Gastrocnemius medialis (tissue), 4 donors: ENCODE measurements around the gene CLCA1. TPM values are rescaled to one million over a fixed set of nuclear protein-coding genes. Genes with fewer than 3 reads are reported as not detected.

ENCODE experiments used
- ATAC-seq, 2 donors: fragments of 150-250 bp; one replicate each; pipeline ENCODE4 v1.9.1; 2016
- DNase-seq, 2 donors: peaks; one replicate each; pipeline ENCODE4 v3.0.0-alpha.2; 2019
- H3K27ac ChIP-seq, 4 donors: fragments of 200-600 bp; sonication (generic); 1 replicate in 1 of 4; 2 replicates in 3 of 4; pipeline ENCODE4 v1.5.1; 2016 to 2018; ENCODE audit warnings: mild to moderate bottlenecking in 2 of 4, moderate library complexity in 1 of 4
- H3K27me3 ChIP-seq, 3 donors: fragments of 200-600 bp; sonication (generic) in 2 of 3; 1 replicate in 1 of 3; 2 replicates in 2 of 3; pipeline versions ENCODE4 v1.5.1 to v1.6.0; 2016 to 2019; ENCODE audit warnings: mild to moderate bottlenecking in 1 of 3, moderate library complexity in 1 of 3
- H3K36me3 ChIP-seq, 2 donors: fragments of 200-600 bp; sonication (generic) in 1 of 2; one replicate each; pipeline ENCODE4 v1.5.1; 2017 to 2018
- H3K4me1 ChIP-seq, 2 donors: fragments of 200-600 bp; sonication (generic) in 1 of 2; one replicate each; pipeline ENCODE4 v1.5.1; 2016 to 2017; ENCODE audit warnings: mild to moderate bottlenecking in 2 of 2
- H3K4me3 ChIP-seq, 4 donors: fragments of 200-600 bp; sonication (generic) in 3 of 4; 1 replicate in 1 of 4; 2 replicates in 3 of 4; pipeline ENCODE4 v1.5.1; 2016 to 2019; ENCODE audit warnings: mild to moderate bottlenecking in 2 of 4
- H3K9me3 ChIP-seq, 3 donors: fragments of 200-600 bp; sonication (generic) in 2 of 3; 1 replicate in 1 of 3; 2 replicates in 2 of 3; pipeline ENCODE4 v1.5.1; 2016 to 2019
- POLR2A ChIP-seq, 2 donors: fragments of 450-650 bp; IDR thresholded peaks; one replicate each; pipeline ENCODE4 v1.6.1; 2017; ENCODE audit warnings: antibody characterized with exemption in 2 of 2, mild to moderate bottlenecking in 2 of 2, moderate library complexity in 2 of 2
- in situ Hi-C, 4 donors: fragments of 200-750 bp; cut with MboI; loops; one replicate each; pipeline versions ENCODE4 v1.15.0 to v1.8.0; 2017; ENCODE audit warnings: low sequenced_read_pairs in 4 of 4
- intact Hi-C: fragments of 100-400 bp; cut with DNase I; formaldehyde crosslinking; loops from one replicate; pipeline ENCODE4 v1.15.1; 2023; ENCODE audit warnings: low total_unique reads
- total RNA-seq, 4 donors: library from RNA; depleted of rRNA; stranded (reverse); fragments of >200 nt; gene quantifications; one replicate each; pipeline versions ENCODE4 v1.1.0 to v1.2.3, GENCODE V29; 2016
- TF ChIP-seq, protein P1 (sequence below), 5 experiments: fragments of 450-650 bp in 3 of 5; fragments of 200-600 bp in 2 of 5; sonication (generic) in 2 of 5; IDR thresholded peaks in 4 of 5; conservative IDR thresholded peaks in 1 of 5; 1 replicate in 4 of 5; 2 replicates in 1 of 5; pipeline ENCODE4 v1.5.1; 2016 to 2019; ENCODE audit warnings: antibody characterized with exemption in 5 of 5, mild to moderate bottlenecking in 3 of 5, moderate library complexity in 3 of 5

The CLCA1 gene
- total RNA-seq, 4 donors from 2014 or later, result 1.3 TPM; not detected in 3

DNA sequence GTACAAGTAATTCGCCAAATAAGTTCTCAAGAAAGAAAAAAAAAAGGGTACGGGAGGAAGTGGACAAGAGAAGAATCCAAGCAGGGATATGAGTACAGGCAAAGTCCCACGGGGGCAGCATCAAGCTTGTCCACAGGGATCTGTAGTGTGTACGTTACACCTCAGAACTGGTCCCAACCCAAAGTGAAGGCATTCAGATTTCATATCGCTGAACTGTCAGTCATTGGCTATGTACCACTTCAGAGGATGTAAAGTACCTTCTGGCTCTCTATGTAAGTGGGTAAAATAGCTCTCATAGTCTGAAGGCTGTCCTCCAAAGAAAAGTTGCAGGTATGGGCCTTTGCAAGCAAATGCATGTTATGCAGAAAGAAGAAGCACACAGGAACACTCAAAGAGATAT is 70.0 kb downstream of the CLCA1 start:
- ATAC-seq, result no peak
- Histone ChIP-seq H3K4me1 (no peaks in the 10 kb centered on the region), H3K4me3 (no peak overlapping the region), H3K27ac (no peak overlapping the region), H3K9me3 (no peaks in the 10 kb centered on the region), H3K27me3 (no peaks in the 10 kb centered on the region), H3K36me3 (no peaks in the 10 kb centered on the region)
- in situ Hi-C loops (no loop called here), intact Hi-C loops (no loop called here)
- TF ChIP-seq, protein P1, sequence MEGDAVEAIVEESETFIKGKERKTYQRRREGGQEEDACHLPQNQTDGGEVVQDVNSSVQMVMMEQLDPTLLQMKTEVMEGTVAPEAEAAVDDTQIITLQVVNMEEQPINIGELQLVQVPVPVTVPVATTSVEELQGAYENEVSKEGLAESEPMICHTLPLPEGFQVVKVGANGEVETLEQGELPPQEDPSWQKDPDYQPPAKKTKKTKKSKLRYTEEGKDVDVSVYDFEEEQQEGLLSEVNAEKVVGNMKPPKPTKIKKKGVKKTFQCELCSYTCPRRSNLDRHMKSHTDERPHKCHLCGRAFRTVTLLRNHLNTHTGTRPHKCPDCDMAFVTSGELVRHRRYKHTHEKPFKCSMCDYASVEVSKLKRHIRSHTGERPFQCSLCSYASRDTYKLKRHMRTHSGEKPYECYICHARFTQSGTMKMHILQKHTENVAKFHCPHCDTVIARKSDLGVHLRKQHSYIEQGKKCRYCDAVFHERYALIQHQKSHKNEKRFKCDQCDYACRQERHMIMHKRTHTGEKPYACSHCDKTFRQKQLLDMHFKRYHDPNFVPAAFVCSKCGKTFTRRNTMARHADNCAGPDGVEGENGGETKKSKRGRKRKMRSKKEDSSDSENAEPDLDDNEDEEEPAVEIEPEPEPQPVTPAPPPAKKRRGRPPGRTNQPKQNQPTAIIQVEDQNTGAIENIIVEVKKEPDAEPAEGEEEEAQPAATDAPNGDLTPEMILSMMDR (IDR thresholded peaks at IDR 0.05 in 4 of 5, conservative IDR thresholded peaks at IDR 0.05 in 1 of 5), result no peak
- no peak for TF ChIP-seq POLR2A (IDR thresholded peaks at IDR 0.05)
- DNase-seq, result no peak

DNA sequence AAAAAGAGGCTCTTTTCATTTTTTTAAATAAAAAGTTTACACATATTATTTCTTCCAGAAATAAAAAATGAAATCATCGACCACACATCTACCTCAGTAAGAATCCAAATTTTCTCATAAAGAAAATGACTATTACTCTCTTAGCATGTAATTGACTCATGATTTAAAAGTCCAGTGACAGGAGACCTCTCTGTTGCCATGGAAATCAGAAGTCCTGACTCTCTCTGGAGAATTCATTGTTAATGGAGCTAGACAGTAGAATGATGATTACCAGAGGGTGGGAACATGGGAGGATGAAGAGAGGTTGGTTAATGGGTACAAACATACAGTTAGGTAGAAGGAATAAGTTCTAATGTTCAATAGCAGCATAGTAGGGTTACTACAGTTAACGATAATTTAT is 73.1 kb downstream of the CLCA1 start:
- intact Hi-C loops (no loop called here), in situ Hi-C loops (no loop called here)
- Histone ChIP-seq H3K36me3 (no peaks in the 10 kb centered on the region), H3K27ac (no peak overlapping the region), H3K9me3 (no peaks in the 10 kb centered on the region), H3K4me1 (no peaks in the 10 kb centered on the region), H3K4me3 (no peak overlapping the region), H3K27me3 (no peaks in the 10 kb centered on the region)
- ATAC-seq, result no peak
- no peak for TF ChIP-seq POLR2A (IDR thresholded peaks at IDR 0.05)
- TF ChIP-seq, protein P1 (IDR thresholded peaks at IDR 0.05 in 4 of 5, conservative IDR thresholded peaks at IDR 0.05 in 1 of 5), result no peak
- no peak for DNase-seq

DNA sequence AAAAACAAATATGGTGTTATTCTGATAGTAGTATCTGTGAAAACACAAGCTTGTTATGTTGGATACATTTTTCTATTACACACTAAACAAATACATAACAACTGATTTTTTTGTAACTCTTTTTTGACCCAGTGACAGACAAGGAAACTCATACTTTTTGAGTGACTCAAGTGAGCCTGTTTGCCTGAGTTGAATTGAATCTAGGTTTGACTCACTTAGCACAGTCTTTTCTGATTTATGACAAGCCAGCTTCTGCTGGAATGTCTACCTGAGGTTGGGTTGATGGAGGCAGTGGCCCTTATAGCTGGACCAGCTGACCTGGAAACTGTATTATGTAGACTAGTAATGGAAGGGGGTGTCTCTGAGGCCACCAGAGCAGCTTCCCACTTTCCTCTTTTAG is 73.9 kb downstream of the CLCA1 start:
- Histone ChIP-seq H3K36me3 (no peaks in the 10 kb centered on the region), H3K4me1 (no peaks in the 10 kb centered on the region), H3K27ac (no peak overlapping the region), H3K27me3 (no peaks in the 10 kb centered on the region), H3K4me3 (no peak overlapping the region), H3K9me3 (no peaks in the 10 kb centered on the region)
- intact Hi-C loops (no loop called here), in situ Hi-C loops (no loop called here)
- ATAC-seq, result no peak
- DNase-seq, result no peak
- TF ChIP-seq, protein P1 (IDR thresholded peaks at IDR 0.05 in 4 of 5, conservative IDR thresholded peaks at IDR 0.05 in 1 of 5), result no peak
- TF ChIP-seq POLR2A (IDR thresholded peaks at IDR 0.05), result no peak

DNA sequence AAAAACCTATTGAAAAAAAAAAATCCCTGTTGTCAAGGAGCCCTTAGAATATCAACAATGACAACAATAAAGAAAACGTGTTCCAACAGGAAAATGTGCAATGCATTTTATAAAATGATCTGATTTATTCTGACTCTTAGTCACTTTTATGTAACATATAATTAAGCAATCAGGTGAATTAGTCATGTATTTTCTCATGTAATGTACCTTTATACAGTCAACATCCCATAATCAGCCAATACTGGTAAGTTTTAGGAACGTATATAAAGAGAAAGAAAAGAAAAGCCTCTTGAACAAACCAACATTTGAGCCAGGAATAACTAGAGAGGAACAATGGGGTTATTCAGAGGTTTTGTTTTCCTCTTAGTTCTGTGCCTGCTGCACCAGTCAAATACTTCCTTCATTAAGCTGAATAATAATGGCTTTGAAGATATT is 78.1 kb downstream of the CLCA1 start, which contains the start of gene CLCA4:
Gene CLCA4 (plus strand): TSS at position 292 of the 435 bp plus-strand sequence. CDS start 42 bp downstream, at position 334.
- H3K4me1 ChIP-seq, result no peaks in the 10 kb centered on the region
- no peak within 1 kb of the TSS for H3K4me3 ChIP-seq
- no peak for ATAC-seq
- in situ Hi-C loops, result no loop called here
- intact Hi-C loops, result no loop called here
- TF ChIP-seq POLR2A (IDR thresholded peaks at IDR 0.05), result no peak
- TF ChIP-seq, protein P1 (IDR thresholded peaks at IDR 0.05 in 4 of 5, conservative IDR thresholded peaks at IDR 0.05 in 1 of 5), result no peak
- H3K36me3 ChIP-seq, result no peaks in the 10 kb centered on the region
- H3K9me3 ChIP-seq, result no peaks in the 10 kb centered on the region
- DNase-seq, result no peak
- H3K27ac ChIP-seq, result no peak within 1 kb of the TSS
- no peaks in the 10 kb centered on the region for H3K27me3 ChIP-seq

DNA sequence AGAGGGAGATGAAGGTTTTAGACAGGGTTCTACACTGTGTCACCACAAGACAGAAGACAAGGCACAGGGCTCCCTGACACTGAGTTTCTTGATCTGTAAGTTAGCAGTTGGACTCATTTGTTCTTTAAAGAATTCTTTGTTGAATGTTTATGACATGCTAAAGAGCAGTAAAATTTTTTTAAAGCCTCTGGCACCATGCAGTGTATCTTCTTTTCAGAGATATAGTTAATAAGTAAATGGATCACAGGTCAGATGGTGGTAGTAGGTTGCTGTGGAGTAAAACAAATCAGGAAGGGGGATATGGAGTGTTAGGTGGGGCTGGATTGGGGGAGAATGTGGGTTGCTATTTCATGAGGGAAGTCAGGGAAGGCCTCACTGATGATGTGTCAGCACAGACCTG is 80.1 kb downstream of the CLCA1 start:
- no peak for TF ChIP-seq POLR2A (IDR thresholded peaks at IDR 0.05)
- TF ChIP-seq, protein P1 (IDR thresholded peaks at IDR 0.05 in 4 of 5, conservative IDR thresholded peaks at IDR 0.05 in 1 of 5), result no peak
- Histone ChIP-seq H3K27me3 (no peaks in the 10 kb centered on the region), H3K36me3 (no peaks in the 10 kb centered on the region), H3K9me3 (no peaks in the 10 kb centered on the region), H3K4me3 (no peak overlapping the region), H3K4me1 (no peaks in the 10 kb centered on the region), H3K27ac (no peak overlapping the region)
- intact Hi-C loops (no loop called here), in situ Hi-C loops (no loop called here)
- DNase-seq (no peak), ATAC-seq (no peak)
